GM21367 (cell line): Measurements from ENCODE around the gene PRR29.
"Not testable (repeated sequence)": the region's sequence is repeated elsewhere in the genome, so short reads cannot be mapped to it uniquely, and the experiment has no call there.

Experiments used
- ATAC-seq: cut with Tn5 transposase; IDR thresholded peaks from one replicate; pipeline ENCODE4 v1.9.1; 2021; ENCODE audit not compliant: unreplicated experiment

PRR29 gene

GRCh38 chr17:63996430-63997182 is 1.5 kb upstream of the PRR29 start:
- ATAC-seq, result no peak

- ATAC-seq, result no peak
Observed at GRCh38 chr17:63997341-63998048, 656 bp upstream of the PRR29 start.

GRCh38 chr17:63998721-63999679 is 849 bp downstream of the PRR29 start:
- no peak for ATAC-seq

- ATAC-seq, result no peak
Observed at GRCh38 chr17:63999680-64000531, 1.8 kb downstream of the PRR29 start.

- no peak for ATAC-seq
Observed at GRCh38 chr17:64001091-64001579, 3.0 kb downstream of the PRR29 start.

- no peak for ATAC-seq
Observed at GRCh38 chr17:64001763-64002529, 3.8 kb downstream of the PRR29 start.

GRCh38 chr17:64002658-64003525 is 4.7 kb downstream of the PRR29 start:
- ATAC-seq, result no peak

- ATAC-seq, result no peak
Observed at GRCh38 chr17:64003526-64004121, 5.5 kb downstream of the PRR29 start.

- no peak for ATAC-seq
Observed at GRCh38 chr17:64004218-64004770, 6.1 kb downstream of the PRR29 start.

GRCh38 chr17:64004903-64005733 is 7.0 kb downstream of the PRR29 start:
- no peak for ATAC-seq

GRCh38 chr17:64005734-64006167 is 7.6 kb downstream of the PRR29 start:
- ATAC-seq, result no peak

GRCh38 chr17:64006361-64007088 is 8.4 kb downstream of the PRR29 start:
- ATAC-seq, result no peak

- ATAC-seq, result not testable (repeated sequence)
Observed at GRCh38 chr17:64007089-64007837, 9.1 kb downstream of the PRR29 start.

GRCh38 chr17:64007838-64008282 is 9.7 kb downstream of the PRR29 start:
- ATAC-seq, result no peak

- no peak for ATAC-seq
Observed at GRCh38 chr17:64008346-64008745, 10.2 kb downstream of the PRR29 start.
